Activated CD8-positive, alpha-beta T cell treated with anti-CD3 and anti-CD28 coated beads, Interleukin-2, amount 10 ng/mL, durations not matched to agents 7 days and 5 days (primary cell): Measurements from ENCODE around the gene CHST2. TPM values are rescaled to one million over a fixed set of nuclear protein-coding genes. Genes with fewer than 3 reads are reported as not detected.
A peak's percentile ranks its signal among the peaks of the same experiment; 100 is the strongest.

Source experiments
- ATAC-seq: fragments of 150-1000 bp; cut with Tn5 transposase; one replicate; pipeline ENCODE4 v1.10.0; 2021; ENCODE audit warnings: moderate library complexity
- CTCF ChIA-PET: fragments of 350-600 bp; sonication (Branson Sonifier 250); formaldehyde crosslinking; loops from one replicate; lab custom pipeline; 2021; ENCODE audit warnings: antibody characterized with exemption; lab: Charles Lee
- POLR2A ChIA-PET: fragments of 350-600 bp; sonication (Branson Sonifier 250); formaldehyde crosslinking; loops from one replicate; lab custom pipeline; 2021; ENCODE audit warnings: antibody characterized with exemption; lab: Charles Lee
- DNase-seq: peaks from one replicate; pipeline ENCODE4 v3.0.0-alpha.2; 2020
- H3K27ac Mint-ChIP-seq: one replicate; pipeline ENCODE4 v1.8.0; 2021; ENCODE audit warnings: mild to moderate bottlenecking, mixed read lengths
- H3K27me3 Mint-ChIP-seq: one replicate; pipeline ENCODE4 v1.8.0; 2021; ENCODE audit warnings: low read depth, mixed read lengths
- H3K36me3 Mint-ChIP-seq: one replicate; pipeline ENCODE4 v1.8.0; 2021; ENCODE audit warnings: low read depth, mixed read lengths
- H3K4me1 Mint-ChIP-seq: one replicate; pipeline ENCODE4 v1.8.0; 2021; ENCODE audit warnings: low read depth, mixed read lengths
- H3K4me3 Mint-ChIP-seq: one replicate; pipeline ENCODE4 v1.8.0; 2021; ENCODE audit warnings: mild to moderate bottlenecking, mixed read lengths
- H3K9me3 Mint-ChIP-seq: one replicate; pipeline ENCODE4 v1.8.0; 2022; ENCODE audit warnings: mixed read lengths; ENCODE audit not compliant: insufficient read depth
- total RNA-seq, 2 experiments: library from RNA; stranded (reverse); gene quantifications; one replicate each; pipeline ENCODE4 v1.2.3, GENCODE V29; 2021

The CHST2 gene
- total RNA-seq, 2 experiments from 2014 or later = 2.3 to 2.4 TPM

DNA sequence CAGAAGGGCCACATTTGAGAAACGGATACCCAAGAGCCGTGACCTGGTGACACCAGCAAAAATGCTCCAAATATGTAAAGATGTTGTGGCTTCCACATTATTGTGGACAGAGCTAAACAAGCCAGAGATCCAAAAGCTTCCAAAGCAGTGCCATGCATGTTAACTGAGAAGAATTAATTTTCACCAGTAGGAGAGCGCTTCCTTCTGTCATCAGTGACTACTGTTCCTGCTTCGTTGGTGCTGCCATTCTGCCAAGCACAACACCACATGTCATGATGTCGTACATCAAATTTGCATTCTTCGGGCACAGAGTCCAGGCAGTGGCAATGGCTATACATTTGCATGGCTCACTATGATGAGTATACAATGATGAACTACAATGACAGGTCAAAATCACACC, 19.1 kb upstream of the CHST2 start:
- Mint-ChIP-seq H3K27ac (no peak overlapping the region), H3K36me3 (no peaks in the 10 kb centered on the region), H3K27me3 (peaks cover 6% of the 10 kb centered on the region), H3K9me3 (peaks cover 14% of the 10 kb centered on the region), H3K4me3 (no peak overlapping the region), H3K4me1 (no peaks in the 10 kb centered on the region)
- DNase-seq (no peak), ATAC-seq (no peak)
- POLR2A ChIA-PET = no interaction called here
- CTCF ChIA-PET = no interaction called here

DNA sequence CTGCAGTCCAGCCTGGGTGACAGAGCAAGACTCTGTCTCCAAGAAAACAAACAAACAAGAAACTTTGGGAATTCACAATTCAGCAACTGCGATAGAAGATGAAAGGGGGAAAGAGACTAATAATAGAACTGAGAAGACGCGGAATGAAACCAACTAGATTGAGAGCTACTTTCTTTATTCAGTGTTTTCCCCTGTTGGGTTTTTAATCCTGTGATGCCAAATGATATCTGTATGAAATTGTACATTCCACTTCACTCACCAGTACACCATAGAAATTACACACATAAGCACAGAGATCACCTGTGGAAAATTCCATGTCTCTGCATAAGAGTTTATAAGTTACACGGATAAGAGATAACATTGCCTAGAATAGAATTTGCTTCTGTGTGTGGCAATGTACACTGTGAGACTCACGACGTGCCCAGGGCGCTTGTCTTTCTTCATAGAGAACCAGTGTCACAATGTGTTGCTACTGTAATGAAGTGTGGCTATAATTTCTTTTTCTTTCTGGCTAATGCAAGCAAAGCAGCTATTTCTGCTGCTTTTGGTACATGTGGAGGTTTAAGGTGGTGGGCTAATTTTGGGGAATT, 17.7 kb upstream of the CHST2 start:
- ChIA-PET POLR2A (no interaction called here), CTCF (no interaction called here)
- no peak overlapping the region for H3K4me3 Mint-ChIP-seq
- no peak overlapping the region for H3K27ac Mint-ChIP-seq
- H3K27me3 Mint-ChIP-seq = peaks cover 6% of the 10 kb centered on the region
- no peaks in the 10 kb centered on the region for H3K36me3 Mint-ChIP-seq
- ATAC-seq = no peak
- peaks cover 25% of the 10 kb centered on the region for H3K9me3 Mint-ChIP-seq
- no peak for DNase-seq
- no peaks in the 10 kb centered on the region for H3K4me1 Mint-ChIP-seq

DNA sequence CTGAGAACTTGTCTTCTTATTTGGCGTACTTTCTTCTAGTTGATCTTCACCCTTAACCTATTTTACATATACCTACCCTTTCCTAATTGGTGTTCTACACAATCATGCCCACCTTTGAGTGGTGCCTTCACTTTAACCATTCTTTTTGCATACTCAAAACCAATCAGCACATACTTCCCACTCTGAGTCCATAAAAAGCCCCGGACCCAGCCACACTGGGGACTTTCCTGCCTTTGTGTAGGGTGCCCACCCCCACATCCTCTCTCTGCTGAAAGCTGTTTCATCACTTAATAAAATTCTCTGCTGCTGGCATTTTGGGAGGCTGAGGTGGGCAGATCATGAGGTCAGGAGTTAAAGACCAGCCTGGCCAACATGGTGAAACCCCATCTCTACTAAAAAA, 15.9 kb upstream of the CHST2 start:
- Mint-ChIP-seq H3K9me3 (peaks cover 25% of the 10 kb centered on the region), H3K27ac (no peak overlapping the region), H3K27me3 (peaks cover 6% of the 10 kb centered on the region), H3K4me3 (no peak overlapping the region), H3K4me1 (no peaks in the 10 kb centered on the region), H3K36me3 (no peaks in the 10 kb centered on the region)
- POLR2A ChIA-PET = no interaction called here
- ATAC-seq (no peak), DNase-seq (no peak)
- CTCF ChIA-PET = no interaction called here

DNA sequence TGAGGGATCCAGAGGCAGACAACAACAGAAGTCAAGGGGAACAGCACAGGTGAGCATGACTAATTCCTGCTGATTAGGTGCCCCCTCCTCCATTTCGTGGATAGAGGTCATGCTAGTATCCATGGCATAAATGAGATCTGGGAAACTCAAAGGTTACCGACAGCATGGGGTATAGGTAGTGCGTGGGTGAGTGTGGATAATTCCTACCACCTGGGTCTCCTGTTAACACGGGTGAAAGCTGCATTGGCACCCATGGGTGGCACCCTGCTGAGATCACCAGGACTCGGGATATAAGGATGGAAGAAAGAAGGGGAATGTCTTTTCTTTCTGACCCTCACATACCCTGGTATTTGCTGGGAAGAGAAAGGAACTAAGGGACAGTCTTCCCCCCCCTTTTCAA, 14.4 kb upstream of the CHST2 start:
- DNase-seq (no peak), ATAC-seq (no peak)
- H3K36me3 Mint-ChIP-seq = no peaks in the 10 kb centered on the region
- no peak overlapping the region for H3K27ac Mint-ChIP-seq
- no peaks in the 10 kb centered on the region for H3K4me1 Mint-ChIP-seq
- ChIA-PET CTCF (interaction anchor here (1.3 kb wide), 1 partner anchor 569 kb away, joined by 4 read pairs; no protein-coding TSS in a partner anchor), POLR2A (no interaction called here)
- peaks cover 2% of the 10 kb centered on the region for H3K27me3 Mint-ChIP-seq
- no peak overlapping the region for H3K4me3 Mint-ChIP-seq
- peaks cover 25% of the 10 kb centered on the region for H3K9me3 Mint-ChIP-seq

DNA sequence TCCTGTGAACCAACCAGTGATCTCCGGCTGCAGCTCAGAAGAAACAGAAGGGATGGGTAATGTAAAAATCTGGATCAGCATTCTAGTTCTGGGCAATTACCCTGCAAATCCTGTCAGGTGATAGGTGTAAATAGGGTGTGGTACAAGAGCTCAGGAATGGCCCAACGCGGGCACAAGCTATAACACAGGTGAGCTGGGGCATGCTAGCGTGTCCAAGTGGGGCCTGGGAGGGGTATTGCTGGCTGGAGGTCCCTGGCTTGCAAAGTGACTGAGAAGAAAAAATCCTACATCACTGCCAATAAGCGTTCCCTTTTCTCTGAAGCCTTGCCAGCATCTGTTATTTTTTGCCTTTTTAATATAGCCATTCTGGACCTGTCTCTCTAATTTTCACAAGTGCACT, 9.7 kb upstream of the CHST2 start:
- H3K36me3 Mint-ChIP-seq = no peaks in the 10 kb centered on the region
- H3K4me3 Mint-ChIP-seq = no peak overlapping the region
- DNase-seq (no peak), ATAC-seq (no peak)
- H3K4me1 Mint-ChIP-seq = no peaks in the 10 kb centered on the region
- peaks cover 18% of the 10 kb centered on the region for H3K9me3 Mint-ChIP-seq
- H3K27me3 Mint-ChIP-seq = peaks cover 6% of the 10 kb centered on the region
- CTCF ChIA-PET = no interaction called here
- no peak overlapping the region for H3K27ac Mint-ChIP-seq
- POLR2A ChIA-PET = no interaction called here

DNA sequence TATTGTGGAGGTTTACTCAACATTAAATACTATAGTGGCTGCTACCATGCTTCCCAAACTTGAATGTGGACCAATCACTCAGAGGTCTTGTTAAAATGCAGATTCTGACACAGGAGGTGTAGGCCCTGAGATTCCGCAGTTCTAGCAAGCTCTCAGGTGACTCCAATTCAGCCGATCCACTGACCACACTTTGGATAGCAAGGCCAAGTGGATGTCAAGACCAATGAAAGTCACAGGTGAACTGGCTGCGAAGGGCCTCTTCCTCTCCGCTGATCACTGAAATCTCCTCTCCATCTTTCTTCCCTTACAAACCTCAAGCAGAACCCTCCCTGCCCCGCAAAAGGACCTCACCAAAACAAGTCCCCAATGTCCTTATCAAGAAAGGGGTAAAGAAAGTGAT, 9.2 kb upstream of the CHST2 start:
- DNase-seq (no peak), ATAC-seq (no peak)
- H3K36me3 Mint-ChIP-seq = no peaks in the 10 kb centered on the region
- peaks cover 6% of the 10 kb centered on the region for H3K27me3 Mint-ChIP-seq
- H3K4me1 Mint-ChIP-seq = no peaks in the 10 kb centered on the region
- ChIA-PET POLR2A (no interaction called here), CTCF (no interaction called here)
- no peak overlapping the region for H3K4me3 Mint-ChIP-seq
- H3K9me3 Mint-ChIP-seq = peaks cover 17% of the 10 kb centered on the region
- no peak overlapping the region for H3K27ac Mint-ChIP-seq

DNA sequence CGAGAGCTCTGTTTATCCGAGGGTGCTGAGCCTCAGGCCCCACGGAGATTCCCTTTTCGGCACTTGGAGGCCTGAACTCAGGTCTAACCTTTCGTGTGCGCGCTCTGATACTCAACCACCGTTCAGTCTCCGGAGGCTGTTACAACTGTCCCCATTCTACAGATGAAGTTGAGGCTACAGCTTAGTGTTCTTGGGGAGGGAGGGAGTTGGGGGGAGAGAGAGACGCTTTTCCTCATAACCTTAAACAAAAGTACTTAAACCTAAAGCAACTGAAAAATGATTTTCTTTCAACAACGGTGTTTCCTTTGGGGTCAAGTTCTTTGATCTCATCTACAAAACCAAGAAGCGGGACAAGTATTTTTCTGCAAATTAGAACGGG, 952 bp upstream of the CHST2 start:
- ChIA-PET CTCF (interaction anchor here (3.4 kb wide), 1 partner anchor 52 kb away, joined by 23 read pairs; no protein-coding TSS in a partner anchor), POLR2A (no interaction called here)
- no peak for ATAC-seq
- Mint-ChIP-seq H3K36me3 (peaks cover 3% of the 10 kb centered on the region), H3K27ac (peak overlapping the region; percentile 63), H3K9me3 (no peaks in the 10 kb centered on the region), H3K4me1 (peaks cover 36% of the 10 kb centered on the region), H3K4me3 (peak overlapping the region; percentile 85), H3K27me3 (peaks cover 14% of the 10 kb centered on the region)
- no peak for DNase-seq

DNA sequence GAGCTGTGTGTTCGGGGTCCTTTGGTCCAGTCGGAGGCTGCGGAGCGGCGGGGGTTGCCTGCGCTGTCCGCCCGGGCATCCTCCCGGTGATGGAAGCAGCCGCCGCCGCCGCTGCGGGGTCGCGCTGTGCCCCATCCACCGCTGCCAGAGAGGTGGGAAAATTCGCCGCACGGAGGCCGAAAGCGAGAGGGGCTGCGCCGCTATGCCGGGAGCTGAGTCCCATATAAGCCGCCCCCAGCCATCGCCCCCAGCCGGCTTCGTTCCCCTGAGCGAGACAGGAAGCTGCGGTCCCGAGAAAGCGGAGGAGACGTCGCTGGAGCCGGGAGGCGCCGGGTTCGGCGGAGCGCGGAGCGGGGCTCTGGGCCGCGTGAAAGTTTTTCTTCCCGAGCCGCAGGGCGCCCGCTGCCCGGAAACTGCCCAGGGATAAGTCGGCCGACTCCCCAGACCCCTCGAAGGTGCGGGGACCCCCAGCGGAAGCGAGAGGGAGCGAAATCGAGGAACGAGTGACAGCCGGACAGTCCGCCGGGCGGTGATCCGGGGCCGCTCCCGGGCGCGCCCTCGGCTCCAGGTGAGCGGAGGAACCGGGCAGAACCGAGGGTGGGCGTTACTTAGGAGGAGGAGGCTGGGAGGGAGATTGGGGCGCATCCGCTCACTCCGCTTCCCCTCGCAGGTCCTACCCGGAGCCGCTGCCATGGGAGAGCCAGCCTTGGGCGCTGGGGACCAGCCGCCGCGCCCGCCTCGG, 574 bp downstream of the CHST2 start:
- H3K4me1 Mint-ChIP-seq = peaks cover 46% of the 10 kb centered on the region
- peak overlapping the region; percentile 85 for H3K4me3 Mint-ChIP-seq
- DNase-seq (peak; percentile 49), ATAC-seq (peak; percentile 25)
- peaks cover 3% of the 10 kb centered on the region for H3K36me3 Mint-ChIP-seq
- no peaks in the 10 kb centered on the region for H3K9me3 Mint-ChIP-seq
- H3K27ac Mint-ChIP-seq = peak overlapping the region; percentile 74
- peaks cover 9% of the 10 kb centered on the region for H3K27me3 Mint-ChIP-seq
- ChIA-PET POLR2A (interaction anchor here (0.7 to 1.7 kb wide), 4 partner anchors 45 to 118 kb away, joined by 3 to 5 read pairs (median 4); partner anchors contain the start of gene U2SURP), CTCF (interaction anchor here (0.6 to 3.4 kb wide), 24 partner anchors 14 to 633 kb away, joined by 3 to 23 read pairs (median 4); no protein-coding TSS in a partner anchor)

DNA sequence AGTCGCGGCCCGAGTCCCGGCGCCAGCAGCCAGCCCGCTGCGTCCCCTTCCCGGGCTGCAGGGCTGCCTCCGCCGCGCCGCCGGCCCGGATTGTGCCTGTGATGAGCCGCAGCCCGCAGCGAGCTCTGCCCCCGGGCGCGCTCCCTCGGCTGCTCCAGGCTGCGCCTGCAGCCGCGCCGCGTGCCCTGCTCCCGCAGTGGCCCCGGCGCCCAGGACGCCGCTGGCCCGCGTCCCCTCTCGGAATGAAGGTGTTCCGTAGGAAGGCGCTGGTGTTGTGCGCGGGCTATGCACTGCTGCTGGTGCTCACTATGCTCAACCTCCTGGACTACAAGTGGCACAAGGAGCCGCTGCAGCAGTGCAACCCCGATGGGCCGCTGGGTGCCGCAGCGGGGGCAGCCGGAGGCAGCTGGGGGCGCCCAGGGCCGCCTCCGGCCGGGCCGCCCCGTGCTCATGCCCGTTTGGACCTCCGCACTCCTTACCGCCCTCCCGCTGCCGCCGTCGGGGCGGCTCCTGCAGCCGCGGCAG, 1.2 kb downstream of the CHST2 start:
- CTCF ChIA-PET = interaction anchor here (0.6 to 3.4 kb wide), 44 partner anchors 9 to 632 kb away, joined by 3 to 37 read pairs (median 4); no protein-coding TSS in a partner anchor
- Mint-ChIP-seq H3K4me1 (peaks cover 46% of the 10 kb centered on the region), H3K36me3 (peaks cover 3% of the 10 kb centered on the region), H3K4me3 (peak overlapping the region; percentile 65), H3K27me3 (peaks cover 9% of the 10 kb centered on the region), H3K27ac (peak overlapping the region; percentile 20), H3K9me3 (no peaks in the 10 kb centered on the region)
- DNase-seq (peak; percentile 61), ATAC-seq (peak; percentile 43)
- POLR2A ChIA-PET = interaction anchor here (0.6 to 1.5 kb wide), 5 partner anchors 45 to 409 kb away, joined by 3 to 5 read pairs (median 3); no protein-coding TSS in a partner anchor

DNA sequence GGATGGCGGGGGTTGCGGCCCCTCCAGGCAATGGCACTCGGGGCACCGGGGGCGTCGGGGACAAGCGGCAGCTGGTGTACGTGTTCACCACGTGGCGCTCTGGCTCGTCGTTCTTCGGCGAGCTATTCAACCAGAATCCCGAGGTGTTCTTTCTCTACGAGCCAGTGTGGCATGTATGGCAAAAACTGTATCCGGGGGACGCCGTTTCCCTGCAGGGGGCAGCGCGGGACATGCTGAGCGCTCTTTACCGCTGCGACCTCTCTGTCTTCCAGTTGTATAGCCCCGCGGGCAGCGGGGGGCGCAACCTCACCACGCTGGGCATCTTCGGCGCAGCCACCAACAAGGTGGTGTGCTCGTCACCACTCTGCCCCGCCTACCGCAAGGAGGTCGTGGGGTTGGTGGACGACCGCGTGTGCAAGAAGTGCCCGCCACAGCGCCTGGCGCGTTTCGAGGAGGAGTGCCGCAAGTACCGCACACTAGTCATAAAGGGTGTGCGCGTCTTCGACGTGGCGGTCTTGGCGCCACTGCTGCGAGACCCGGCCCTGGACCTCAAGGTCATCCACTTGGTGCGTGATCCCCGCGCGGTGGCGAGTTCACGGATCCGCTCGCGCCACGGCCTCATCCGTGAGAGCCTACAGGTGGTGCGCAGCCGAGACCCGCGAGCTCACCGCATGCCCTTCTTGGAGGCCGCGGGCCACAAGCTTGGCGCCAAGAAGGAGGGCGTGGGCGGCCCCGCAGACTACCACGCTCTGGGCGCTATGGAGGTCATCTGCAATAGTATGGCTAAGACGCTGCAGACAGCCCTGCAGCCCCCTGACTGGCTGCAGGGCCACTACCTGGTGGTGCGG, 1.9 kb downstream of the CHST2 start:
- peaks cover 3% of the 10 kb centered on the region for H3K36me3 Mint-ChIP-seq
- ATAC-seq (peak; percentile 60), DNase-seq (peak; percentile 86)
- H3K4me1 Mint-ChIP-seq = peaks cover 43% of the 10 kb centered on the region
- H3K9me3 Mint-ChIP-seq = no peaks in the 10 kb centered on the region
- H3K27me3 Mint-ChIP-seq = peaks cover 9% of the 10 kb centered on the region
- CTCF ChIA-PET = interaction anchor here (0.7 to 3.4 kb wide), 43 partner anchors 8 to 631 kb away, joined by 3 to 37 read pairs (median 4); no protein-coding TSS in a partner anchor
- peak overlapping the region; percentile 20 for H3K27ac Mint-ChIP-seq
- POLR2A ChIA-PET = interaction anchor here (0.6 to 1.5 kb wide), 4 partner anchors 44 to 408 kb away, joined by 3 to 4 read pairs (median 3); no protein-coding TSS in a partner anchor
- peak overlapping the region; percentile 65 for H3K4me3 Mint-ChIP-seq

DNA sequence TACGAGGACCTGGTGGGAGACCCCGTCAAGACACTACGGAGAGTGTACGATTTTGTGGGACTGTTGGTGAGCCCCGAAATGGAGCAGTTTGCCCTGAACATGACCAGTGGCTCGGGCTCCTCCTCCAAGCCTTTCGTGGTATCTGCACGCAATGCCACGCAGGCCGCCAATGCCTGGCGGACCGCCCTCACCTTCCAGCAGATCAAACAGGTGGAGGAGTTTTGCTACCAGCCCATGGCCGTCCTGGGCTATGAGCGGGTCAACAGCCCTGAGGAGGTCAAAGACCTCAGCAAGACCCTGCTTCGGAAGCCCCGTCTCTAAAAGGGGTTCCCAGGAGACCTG, 2.5 kb downstream of the CHST2 start:
- ChIA-PET CTCF (interaction anchor here (1.5 to 3.4 kb wide), 9 partner anchors 31 to 552 kb away, joined by 4 to 37 read pairs (median 8); no protein-coding TSS in a partner anchor), POLR2A (interaction anchor here (1.5 kb wide), 1 partner anchor 227 kb away, joined by 4 read pairs; no protein-coding TSS in a partner anchor)
- Mint-ChIP-seq H3K4me3 (peak overlapping the region; percentile 15), H3K27ac (no peak overlapping the region), H3K9me3 (no peaks in the 10 kb centered on the region), H3K27me3 (peaks cover 9% of the 10 kb centered on the region), H3K4me1 (peaks cover 37% of the 10 kb centered on the region), H3K36me3 (peaks cover 3% of the 10 kb centered on the region)
- ATAC-seq = no peak
- no peak for DNase-seq
